ENCODE measurements around the gene TCP10L. TPM values are rescaled to one million over a fixed set of nuclear protein-coding genes. Genes with fewer than 3 reads are reported as not detected.

The TCP10L gene
- total RNA-seq, 4 donors from 2014 or later, result 0.19 to 5.6 TPM; not detected in 2

- no peak for DNase-seq
- Histone ChIP-seq H3K36me3 (no peaks in the 10 kb centered on the region), H3K4me1 (peaks cover 0 to 11% (median 0%) of the 10 kb centered on the region in 3 donors), H3K4me3 (no peak overlapping the region), H3K9me3 (no peaks in the 10 kb centered on the region), H3K27ac (no peak overlapping the region), H3K27me3 (no peaks in the 10 kb centered on the region)
- no peak for TF ChIP-seq POLR2A (IDR thresholded peaks at IDR 0.05)
- TF ChIP-seq, protein P1, sequence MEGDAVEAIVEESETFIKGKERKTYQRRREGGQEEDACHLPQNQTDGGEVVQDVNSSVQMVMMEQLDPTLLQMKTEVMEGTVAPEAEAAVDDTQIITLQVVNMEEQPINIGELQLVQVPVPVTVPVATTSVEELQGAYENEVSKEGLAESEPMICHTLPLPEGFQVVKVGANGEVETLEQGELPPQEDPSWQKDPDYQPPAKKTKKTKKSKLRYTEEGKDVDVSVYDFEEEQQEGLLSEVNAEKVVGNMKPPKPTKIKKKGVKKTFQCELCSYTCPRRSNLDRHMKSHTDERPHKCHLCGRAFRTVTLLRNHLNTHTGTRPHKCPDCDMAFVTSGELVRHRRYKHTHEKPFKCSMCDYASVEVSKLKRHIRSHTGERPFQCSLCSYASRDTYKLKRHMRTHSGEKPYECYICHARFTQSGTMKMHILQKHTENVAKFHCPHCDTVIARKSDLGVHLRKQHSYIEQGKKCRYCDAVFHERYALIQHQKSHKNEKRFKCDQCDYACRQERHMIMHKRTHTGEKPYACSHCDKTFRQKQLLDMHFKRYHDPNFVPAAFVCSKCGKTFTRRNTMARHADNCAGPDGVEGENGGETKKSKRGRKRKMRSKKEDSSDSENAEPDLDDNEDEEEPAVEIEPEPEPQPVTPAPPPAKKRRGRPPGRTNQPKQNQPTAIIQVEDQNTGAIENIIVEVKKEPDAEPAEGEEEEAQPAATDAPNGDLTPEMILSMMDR (IDR thresholded peaks at IDR 0.05), result no peak
- intact Hi-C loops (cut with DNase I), result no loop called here
- 87 to 91% methylated on average over 6 of the region's 6 CpGs for WGBS, 2 donors
These were observed 26.2 kb downstream of the TCP10L start for GRCh38 chr21:32559006-32559610.

- DNase-seq, result no peak
- H3K27me3 ChIP-seq, result no peaks in the 10 kb centered on the region
- peaks cover 0 to 11% (median 0%) of the 10 kb centered on the region in 3 donors for H3K4me1 ChIP-seq
- TF ChIP-seq, protein P1 (IDR thresholded peaks at IDR 0.05), result no peak
- no peak for TF ChIP-seq POLR2A (IDR thresholded peaks at IDR 0.05)
- no peaks in the 10 kb centered on the region for H3K9me3 ChIP-seq
- H3K4me3 ChIP-seq, result no peak overlapping the region
- no peak overlapping the region for H3K27ac ChIP-seq
- no peaks in the 10 kb centered on the region for H3K36me3 ChIP-seq
- WGBS, 2 donors, result 75 to 86% methylated on average over 3 of the region's 3 CpGs
- intact Hi-C loops (cut with DNase I), result no loop called here
These were observed 27.2 kb downstream of the TCP10L start for GRCh38 chr21:32558106-32558505.

DNA sequence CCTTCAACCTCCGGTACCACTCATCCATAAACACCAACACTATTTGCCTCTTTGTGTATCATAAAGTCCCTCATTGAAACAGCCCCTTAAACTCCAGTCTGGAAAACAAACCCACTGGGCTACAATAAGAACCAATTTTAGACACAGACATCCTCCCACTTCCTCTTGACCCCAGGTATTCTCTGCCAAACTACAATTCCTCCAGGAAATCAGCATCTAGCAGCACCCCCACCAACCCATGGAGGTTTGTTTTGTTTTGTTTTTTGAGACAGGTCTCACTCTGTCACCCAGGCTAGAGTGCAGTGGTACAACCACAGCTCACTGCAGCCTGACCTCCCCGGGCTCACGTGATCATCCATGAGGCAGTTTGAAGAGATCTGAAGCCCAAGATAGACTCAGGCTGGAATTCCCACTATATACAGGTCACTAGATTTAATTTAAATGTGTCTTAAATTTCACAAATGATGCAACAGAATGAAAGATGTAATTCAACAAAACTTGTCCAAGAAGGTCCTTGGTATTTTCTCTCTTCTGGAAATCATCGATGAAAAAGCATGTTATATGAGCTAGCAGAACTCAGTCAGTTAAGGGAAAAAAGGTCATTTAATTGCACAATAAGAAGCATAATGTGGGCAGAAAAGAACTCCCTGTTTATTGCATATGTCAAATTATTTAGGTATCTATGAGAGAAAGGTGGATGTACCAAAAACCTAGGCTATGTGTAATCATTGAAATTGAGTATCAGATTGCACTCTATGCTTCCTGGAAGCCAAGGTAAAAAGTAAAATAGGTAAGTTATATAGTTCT is 30.3 kb downstream of the TCP10L start:
- no peak overlapping the region for H3K27ac ChIP-seq
- no peaks in the 10 kb centered on the region for H3K4me1 ChIP-seq
- no peak for TF ChIP-seq POLR2A (IDR thresholded peaks at IDR 0.05)
- TF ChIP-seq, protein P1 (IDR thresholded peaks at IDR 0.05), result no peak
- no peak for DNase-seq
- no peaks in the 10 kb centered on the region for H3K36me3 ChIP-seq
- intact Hi-C loops (cut with DNase I), result no loop called here
- H3K27me3 ChIP-seq, result no peaks in the 10 kb centered on the region
- 94 to 98% methylated on average over 4 of the region's 4 CpGs for WGBS, 2 donors
- H3K9me3 ChIP-seq, result no peaks in the 10 kb centered on the region
- H3K4me3 ChIP-seq, result no peak overlapping the region

- Histone ChIP-seq H3K27me3 (no peaks in the 10 kb centered on the region), H3K36me3 (no peaks in the 10 kb centered on the region), H3K9me3 (no peaks in the 10 kb centered on the region), H3K4me3 (no peak overlapping the region), H3K4me1 (no peaks in the 10 kb centered on the region), H3K27ac (no peak overlapping the region)
- no peak for DNase-seq
- 51 to 63% methylated on average over 3 of the region's 3 CpGs for WGBS, 2 donors
- intact Hi-C loops (cut with DNase I), result no loop called here
- TF ChIP-seq, protein P1 (IDR thresholded peaks at IDR 0.05), result no peak
- TF ChIP-seq POLR2A (IDR thresholded peaks at IDR 0.05), result no peak
These were observed 35.4 kb downstream of the TCP10L start for GRCh38 chr21:32549886-32550285.

GRCh38 chr21:32549440-32549839 is 35.9 kb downstream of the TCP10L start:
- no peak for DNase-seq
- 64 to 67% methylated on average over 1 of the region's 1 CpG for WGBS, 2 donors
- TF ChIP-seq, protein P1 (IDR thresholded peaks at IDR 0.05), result no peak
- TF ChIP-seq POLR2A (IDR thresholded peaks at IDR 0.05), result no peak
- Histone ChIP-seq H3K4me3 (no peak overlapping the region), H3K27me3 (no peaks in the 10 kb centered on the region), H3K4me1 (no peaks in the 10 kb centered on the region), H3K36me3 (no peaks in the 10 kb centered on the region), H3K27ac (no peak overlapping the region), H3K9me3 (no peaks in the 10 kb centered on the region)
- intact Hi-C loops (cut with DNase I), result no loop called here

Measured in esophagus squamous epithelium (tissue), 5 donors.